Tibial nerve (tissue), 4 donors: ENCODE data around the gene NUDT21. TPM values are rescaled to one million over a fixed set of nuclear protein-coding genes. Genes with fewer than 3 reads are reported as not detected.

Source experiments
- DNase-seq, 2 donors: peaks; one replicate each; pipeline ENCODE4 v3.0.0-alpha.2; 2019; ENCODE audit warnings: low spot score in 2 of 2
- H3K27ac ChIP-seq, 4 donors: fragments of 200-600 bp; sonication (generic) in 3 of 4; one replicate each; pipeline ENCODE4 v1.5.1; 2017 to 2019; ENCODE audit warnings: mild to moderate bottlenecking in 1 of 4
- H3K27me3 ChIP-seq, 2 donors: fragments of 200-600 bp; sonication (generic) in 1 of 2; one replicate each; pipeline versions ENCODE4 v1.5.1 to v1.6.0; 2017 to 2019
- H3K36me3 ChIP-seq, 3 donors: fragments of 200-600 bp; sonication (generic); one replicate each; pipeline ENCODE4 v1.5.1; 2018 to 2019
- H3K4me1 ChIP-seq, 4 donors: fragments of 200-600 bp; sonication (generic) in 3 of 4; one replicate each; pipeline ENCODE4 v1.5.1; 2017 to 2019
- H3K4me3 ChIP-seq, 4 donors: fragments of 200-600 bp; sonication (generic) in 3 of 4; one replicate each; pipeline ENCODE4 v1.5.1; 2017 to 2019; ENCODE audit warnings: mild to moderate bottlenecking in 1 of 4, moderate library complexity in 1 of 4
- H3K9me3 ChIP-seq, 4 donors: fragments of 200-600 bp; sonication (generic) in 3 of 4; one replicate each; pipeline ENCODE4 v1.5.1; 2017 to 2019
- EP300 ChIP-seq, 2 donors: sonication (generic); formaldehyde crosslinking; IDR thresholded peaks; one replicate each; pipeline ENCODE4 v1.6.1; 2017; ENCODE audit warnings: antibody characterized with exemption in 2 of 2, mild to moderate bottlenecking in 1 of 2
- POLR2A ChIP-seq, 2 donors: fragments of 450-650 bp; IDR thresholded peaks; one replicate each; pipeline ENCODE4 v1.6.1; 2017; ENCODE audit warnings: antibody characterized with exemption in 2 of 2, mild to moderate bottlenecking in 2 of 2, moderate library complexity in 2 of 2
- WGBS, 2 donors: methylation state at CpG; one replicate each; pipeline ENCODE4 v1.1.5; 2018; 5-methylcytosine and 5-hydroxymethylcytosine counted together
- total RNA-seq, 4 donors: library from RNA; depleted of rRNA; stranded (reverse); fragments of >200 nt; gene quantifications; one replicate each; pipeline ENCODE4 v1.1.0, GENCODE V29; 2016
- TF ChIP-seq, protein P1 (sequence below), 5 experiments: fragments of 200-600 bp in 3 of 5; fragments of 450-650 bp in 2 of 5; sonication (generic) in 3 of 5; IDR thresholded peaks; one replicate each; pipeline ENCODE4 v1.5.1; 2016 to 2019; ENCODE audit warnings: antibody characterized with exemption in 5 of 5, mild to moderate bottlenecking in 3 of 5, moderate library complexity in 2 of 5

The NUDT21 gene
- total RNA-seq, 4 donors from 2014 or later = 41.5 to 57.3 (median 47.2) TPM

DNA sequence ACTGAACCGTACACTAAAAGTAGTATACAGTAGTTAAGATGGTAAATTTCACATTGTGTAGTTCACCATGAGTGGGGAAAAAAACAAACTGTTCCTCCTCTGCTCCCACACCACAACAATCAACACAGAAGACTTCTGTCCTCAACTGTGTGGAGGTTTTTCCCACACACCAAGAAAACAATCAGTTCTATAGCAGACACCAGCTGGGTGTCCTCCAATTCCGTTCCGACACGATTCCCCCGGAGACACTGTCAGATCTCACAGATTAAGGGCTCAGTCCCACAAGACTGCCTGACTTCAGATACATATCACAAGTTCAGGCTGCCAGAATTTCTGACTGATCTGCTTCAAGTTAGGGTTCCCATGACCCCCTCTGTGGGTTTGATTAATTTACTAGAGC lies 36.9 kb upstream of the NUDT21 start:
- Histone ChIP-seq H3K27me3 (no peaks in the 10 kb centered on the region), H3K4me3 (no peak overlapping the region), H3K4me1 (peaks cover 0 to 6% (median 2%) of the 10 kb centered on the region in 4 donors), H3K27ac (peak overlapping the region in 3 of 4 donors; percentile 48 to 76 (median 73)), H3K36me3 (peaks cover 0 to 81% (median 0%) of the 10 kb centered on the region in 3 donors), H3K9me3 (no peaks in the 10 kb centered on the region)
- TF ChIP-seq POLR2A (IDR thresholded peaks at IDR 0.05) (peak in 1 of 2 donors; percentile 18), EP300 (IDR thresholded peaks at IDR 0.05) (peak in 1 of 2 donors; percentile 64)
- TF ChIP-seq, protein P1, sequence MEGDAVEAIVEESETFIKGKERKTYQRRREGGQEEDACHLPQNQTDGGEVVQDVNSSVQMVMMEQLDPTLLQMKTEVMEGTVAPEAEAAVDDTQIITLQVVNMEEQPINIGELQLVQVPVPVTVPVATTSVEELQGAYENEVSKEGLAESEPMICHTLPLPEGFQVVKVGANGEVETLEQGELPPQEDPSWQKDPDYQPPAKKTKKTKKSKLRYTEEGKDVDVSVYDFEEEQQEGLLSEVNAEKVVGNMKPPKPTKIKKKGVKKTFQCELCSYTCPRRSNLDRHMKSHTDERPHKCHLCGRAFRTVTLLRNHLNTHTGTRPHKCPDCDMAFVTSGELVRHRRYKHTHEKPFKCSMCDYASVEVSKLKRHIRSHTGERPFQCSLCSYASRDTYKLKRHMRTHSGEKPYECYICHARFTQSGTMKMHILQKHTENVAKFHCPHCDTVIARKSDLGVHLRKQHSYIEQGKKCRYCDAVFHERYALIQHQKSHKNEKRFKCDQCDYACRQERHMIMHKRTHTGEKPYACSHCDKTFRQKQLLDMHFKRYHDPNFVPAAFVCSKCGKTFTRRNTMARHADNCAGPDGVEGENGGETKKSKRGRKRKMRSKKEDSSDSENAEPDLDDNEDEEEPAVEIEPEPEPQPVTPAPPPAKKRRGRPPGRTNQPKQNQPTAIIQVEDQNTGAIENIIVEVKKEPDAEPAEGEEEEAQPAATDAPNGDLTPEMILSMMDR (IDR thresholded peaks at IDR 0.05) = no peak
- 33 to 44% methylated on average over 5 of the region's 5 CpGs for WGBS, 2 donors
- DNase-seq = no peak

DNA sequence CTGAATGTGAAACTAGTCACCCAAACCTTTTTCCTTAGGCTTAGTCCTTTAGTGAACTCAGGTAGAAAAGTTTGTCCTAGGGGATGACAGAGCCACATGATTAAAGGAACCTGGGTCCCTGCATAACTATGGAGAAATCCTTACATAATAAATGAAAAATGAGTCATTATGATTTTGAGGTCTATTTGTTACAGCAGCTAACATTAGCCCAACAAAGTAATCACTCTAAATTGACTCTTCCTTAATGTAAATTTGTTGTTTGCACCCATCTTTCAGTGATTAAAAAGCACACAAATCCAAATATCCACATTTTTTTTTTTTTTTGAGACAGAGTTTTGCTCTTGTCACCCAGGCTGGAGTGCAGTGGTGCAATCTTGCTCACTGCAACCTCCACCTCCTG lies 32.3 kb upstream of the NUDT21 start:
- Histone ChIP-seq H3K9me3 (no peaks in the 10 kb centered on the region), H3K4me1 (peaks cover 0 to 6% (median 2%) of the 10 kb centered on the region in 4 donors), H3K4me3 (no peak overlapping the region), H3K27me3 (no peaks in the 10 kb centered on the region), H3K27ac (peak overlapping the region in 1 of 4 donors; percentile 58), H3K36me3 (peaks cover 0 to 74% (median 0%) of the 10 kb centered on the region in 3 donors)
- DNase-seq = no peak
- TF ChIP-seq, protein P1 (IDR thresholded peaks at IDR 0.05) = no peak
- TF ChIP-seq EP300 (IDR thresholded peaks at IDR 0.05) (no peak), POLR2A (IDR thresholded peaks at IDR 0.05) (no peak)

GRCh38 chr16:56482683-56483236 lies 31.6 kb upstream of the NUDT21 start:
- H3K4me1 ChIP-seq = peaks cover 0 to 6% (median 2%) of the 10 kb centered on the region in 4 donors
- H3K4me3 ChIP-seq = no peak overlapping the region
- no peak for DNase-seq
- H3K27me3 ChIP-seq = no peaks in the 10 kb centered on the region
- no peaks in the 10 kb centered on the region for H3K9me3 ChIP-seq
- 73 to 79% methylated on average over 5 of the region's 5 CpGs for WGBS, 2 donors
- H3K27ac ChIP-seq = peak overlapping the region in 1 of 4 donors; percentile 58
- peaks cover 0 to 79% (median 0%) of the 10 kb centered on the region in 3 donors for H3K36me3 ChIP-seq
- TF ChIP-seq, protein P1 (IDR thresholded peaks at IDR 0.05) = no peak
- no peak for TF ChIP-seq POLR2A (IDR thresholded peaks at IDR 0.05)
- TF ChIP-seq EP300 (IDR thresholded peaks at IDR 0.05) = no peak

GRCh38 chr16:56481468-56482122 lies 30.5 kb upstream of the NUDT21 start:
- no peaks in the 10 kb centered on the region for H3K9me3 ChIP-seq
- whole genome bisulfite sequencing, 2 donors = 91 to 92% methylated on average over 2 of the region's 2 CpGs
- DNase-seq = no peak
- no peak overlapping the region for H3K4me3 ChIP-seq
- H3K27ac ChIP-seq = peak overlapping the region in 2 of 4 donors; percentile 45 to 64
- H3K27me3 ChIP-seq = no peaks in the 10 kb centered on the region
- peaks cover 0 to 10% (median 4%) of the 10 kb centered on the region in 4 donors for H3K4me1 ChIP-seq
- peaks cover 0 to 91% (median 0%) of the 10 kb centered on the region in 3 donors for H3K36me3 ChIP-seq
- TF ChIP-seq, protein P1 (IDR thresholded peaks at IDR 0.05) = no peak
- no peak for TF ChIP-seq EP300 (IDR thresholded peaks at IDR 0.05)
- TF ChIP-seq POLR2A (IDR thresholded peaks at IDR 0.05) = no peak

- Histone ChIP-seq H3K36me3 (peaks cover 0 to 93% (median 0%) of the 10 kb centered on the region in 3 donors), H3K27ac (peak overlapping the region in 2 of 4 donors; percentile 45 to 64), H3K4me3 (no peak overlapping the region), H3K4me1 (peaks cover 0 to 11% (median 5%) of the 10 kb centered on the region in 4 donors), H3K27me3 (no peaks in the 10 kb centered on the region), H3K9me3 (no peaks in the 10 kb centered on the region)
- 79 to 81% methylated on average over 7 of the region's 7 CpGs for WGBS, 2 donors
- no peak for DNase-seq
- no peak for TF ChIP-seq EP300 (IDR thresholded peaks at IDR 0.05)
- no peak for TF ChIP-seq POLR2A (IDR thresholded peaks at IDR 0.05)
- TF ChIP-seq, protein P1 (IDR thresholded peaks at IDR 0.05) = no peak
Observed at GRCh38 chr16:56480776-56481467, 29.8 kb upstream of the NUDT21 start.
